PC-9 (cell line): Measurements from ENCODE around the gene ATP5PB. TPM values are rescaled to one million over a fixed set of nuclear protein-coding genes. Genes with fewer than 3 reads are reported as not detected.

ENCODE experiments used
- BruUV-seq: library from RNA; stranded (reverse); fragments of 400-500 nt; replicated peaks from 2 replicates; lab custom pipeline; 2021; lab: Mats Ljungman, UMichigan
- CTCF ChIA-PET: fragments of 300-600 bp; sonication (Branson Sonifier 250); formaldehyde crosslinking; loops from one replicate; lab custom pipeline; 2022; ENCODE audit warnings: antibody characterized with exemption; lab: Charles Lee
- POLR2A ChIA-PET: fragments of 300-600 bp; sonication (Branson Sonifier 250); formaldehyde crosslinking; loops from one replicate; lab custom pipeline; 2022; ENCODE audit warnings: antibody characterized with exemption; ENCODE audit not compliant: unreplicated experiment; lab: Charles Lee
- DNase-seq, 2 experiments: peaks; one replicate each; pipeline versions ENCODE4 v3.0.0 to v3.0.0-alpha.2; 2015 to 2022; ENCODE audit warnings: mixed read lengths in 1 of 2
- H2AFZ ChIP-seq: fragments of 200-600 bp; sonication (generic); 2 replicates; pipeline ENCODE4 v1.8.1; 2017; ENCODE audit warnings: antibody characterized with exemption
- H3F3A ChIP-seq: fragments of 200-600 bp; sonication (generic); 2 replicates; pipeline ENCODE4 v1.8.1; 2017; ENCODE audit warnings: antibody characterized with exemption, mild to moderate bottlenecking, low read depth; ENCODE audit not compliant: insufficient read depth
- H3K27ac ChIP-seq: fragments of 200-600 bp; sonication (generic); 2 replicates; pipeline ENCODE4 v1.6.1; 2016; ENCODE audit warnings: mixed run types
- H3K27me3 ChIP-seq: fragments of 200-600 bp; sonication (generic); 2 replicates; pipeline ENCODE4 v1.6.1; 2016; ENCODE audit warnings: low read depth, mixed run types; ENCODE audit not compliant: insufficient read depth
- H3K36me3 ChIP-seq: fragments of 200-600 bp; sonication (generic); 2 replicates; pipeline ENCODE4 v1.6.1; 2016; ENCODE audit warnings: low read depth, mixed run types
- H3K4me1 ChIP-seq: fragments of 200-600 bp; sonication (generic); replicated peaks from 2 replicates; pipeline ENCODE4 v1.6.1; 2016; ENCODE audit warnings: mixed run types; ENCODE audit not compliant: insufficient read depth
- H3K4me2 ChIP-seq: fragments of 200-600 bp; sonication (generic); 2 replicates; pipeline ENCODE4 v1.6.1; 2017; ENCODE audit warnings: mixed run types
- H3K4me3 ChIP-seq: fragments of 200-600 bp; sonication (generic); 2 replicates; pipeline ENCODE4 v1.6.1; 2016; ENCODE audit warnings: mixed run types
- H3K79me2 ChIP-seq: fragments of 200-600 bp; sonication (generic); 2 replicates; pipeline ENCODE4 v1.6.1; 2017; ENCODE audit warnings: low read depth, mixed run types
- H3K9me2 ChIP-seq: fragments of 200-600 bp; sonication (generic); 2 replicates; pipeline ENCODE4 v1.8.1; 2017; ENCODE audit warnings: mild to moderate bottlenecking; ENCODE audit not compliant: insufficient read depth
- H3K9me3 ChIP-seq: fragments of 200-600 bp; sonication (generic); 2 replicates; pipeline ENCODE4 v1.8.1; 2016; ENCODE audit warnings: low read depth; ENCODE audit not compliant: insufficient read depth
- H4K20me1 ChIP-seq: fragments of 200-600 bp; sonication (generic); 2 replicates; pipeline ENCODE4 v1.8.1; 2017; ENCODE audit not compliant: insufficient read depth
- EZH2 ChIP-seq: fragments of 200-600 bp; sonication (generic); IDR thresholded peaks from 2 replicates; pipeline ENCODE4 v1.8.0; 2017; ENCODE audit warnings: antibody characterized with exemption, low read depth
- intact Hi-C: fragments of 100-400 bp; cut with micrococcal nuclease; formaldehyde crosslinking; loops from one replicate; pipeline ENCODE4 v1.10.0; 2022; ENCODE audit not compliant: unreplicated experiment
- total RNA-seq: library from RNA; stranded (reverse); gene quantifications from 2 replicates; pipeline ENCODE4 v1.2.3, GENCODE V29; 2021
- TF ChIP-seq, protein P1 (sequence below): fragments of 200-600 bp; sonication (generic); conservative IDR thresholded peaks from 2 replicates; pipeline ENCODE4 v1.6.1; 2017; ENCODE audit warnings: mixed run types, antibody characterized with exemption, mild to moderate bottlenecking, moderate library complexity

Gene ATP5PB
- total RNA-seq, 1 experiment from 2014 or later, result 212 TPM

DNA sequence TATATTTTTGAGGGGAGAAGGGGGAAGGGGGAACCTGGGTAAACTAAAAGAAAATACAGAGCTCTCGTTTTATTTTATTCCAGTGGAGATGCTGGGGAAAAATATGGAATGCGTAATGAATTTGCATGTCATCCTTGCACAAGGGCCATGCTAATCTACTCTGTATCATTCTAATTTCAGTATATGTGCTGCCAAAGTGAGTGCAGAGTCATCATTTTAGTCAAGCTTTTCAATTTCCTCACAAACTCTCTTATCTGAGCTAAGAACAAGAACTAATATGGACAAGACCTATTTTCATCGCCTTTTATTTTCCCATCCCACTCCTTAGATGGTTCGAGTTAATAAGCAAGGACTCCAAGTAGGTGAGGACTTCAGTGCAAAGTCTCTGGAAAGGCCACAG lies 41.0 kb downstream of the ATP5PB start:
- CTCF ChIA-PET, result no interaction called here
- H3K4me1 ChIP-seq, result peaks cover 12% of the 10 kb centered on the region; the same call in 1 of the 2 replicates
- no peaks in the 10 kb centered on the region for H4K20me1 ChIP-seq
- BruUV-seq, result no TSS peak
- peaks cover 5% of the 10 kb centered on the region; the same call in 1 of the 2 replicates for H3K9me3 ChIP-seq
- TF ChIP-seq, protein P1, sequence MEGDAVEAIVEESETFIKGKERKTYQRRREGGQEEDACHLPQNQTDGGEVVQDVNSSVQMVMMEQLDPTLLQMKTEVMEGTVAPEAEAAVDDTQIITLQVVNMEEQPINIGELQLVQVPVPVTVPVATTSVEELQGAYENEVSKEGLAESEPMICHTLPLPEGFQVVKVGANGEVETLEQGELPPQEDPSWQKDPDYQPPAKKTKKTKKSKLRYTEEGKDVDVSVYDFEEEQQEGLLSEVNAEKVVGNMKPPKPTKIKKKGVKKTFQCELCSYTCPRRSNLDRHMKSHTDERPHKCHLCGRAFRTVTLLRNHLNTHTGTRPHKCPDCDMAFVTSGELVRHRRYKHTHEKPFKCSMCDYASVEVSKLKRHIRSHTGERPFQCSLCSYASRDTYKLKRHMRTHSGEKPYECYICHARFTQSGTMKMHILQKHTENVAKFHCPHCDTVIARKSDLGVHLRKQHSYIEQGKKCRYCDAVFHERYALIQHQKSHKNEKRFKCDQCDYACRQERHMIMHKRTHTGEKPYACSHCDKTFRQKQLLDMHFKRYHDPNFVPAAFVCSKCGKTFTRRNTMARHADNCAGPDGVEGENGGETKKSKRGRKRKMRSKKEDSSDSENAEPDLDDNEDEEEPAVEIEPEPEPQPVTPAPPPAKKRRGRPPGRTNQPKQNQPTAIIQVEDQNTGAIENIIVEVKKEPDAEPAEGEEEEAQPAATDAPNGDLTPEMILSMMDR, result no peak
- no peak for TF ChIP-seq EZH2
- H3K4me3 ChIP-seq, result no peak overlapping the region
- no peak overlapping the region for H3K4me2 ChIP-seq
- peaks cover 26% of the 10 kb centered on the region for H3K27me3 ChIP-seq
- no peak overlapping the region for H2AFZ ChIP-seq
- no peak overlapping the region for H3K27ac ChIP-seq
- H3K79me2 ChIP-seq, result no peaks in the 10 kb centered on the region
- no peak for DNase-seq
- POLR2A ChIA-PET, result interaction anchor here (0.5 kb wide), 1 partner anchor 51 kb away, joined by 8 read pairs; no protein-coding TSS in a partner anchor
- no peaks in the 10 kb centered on the region for H3K36me3 ChIP-seq
- peaks cover 1% of the 10 kb centered on the region; the same call in 1 of the 2 replicates for H3K9me2 ChIP-seq
- intact Hi-C loops, result no loop called here
- H3F3A ChIP-seq, result no peaks in the 10 kb centered on the region

DNA sequence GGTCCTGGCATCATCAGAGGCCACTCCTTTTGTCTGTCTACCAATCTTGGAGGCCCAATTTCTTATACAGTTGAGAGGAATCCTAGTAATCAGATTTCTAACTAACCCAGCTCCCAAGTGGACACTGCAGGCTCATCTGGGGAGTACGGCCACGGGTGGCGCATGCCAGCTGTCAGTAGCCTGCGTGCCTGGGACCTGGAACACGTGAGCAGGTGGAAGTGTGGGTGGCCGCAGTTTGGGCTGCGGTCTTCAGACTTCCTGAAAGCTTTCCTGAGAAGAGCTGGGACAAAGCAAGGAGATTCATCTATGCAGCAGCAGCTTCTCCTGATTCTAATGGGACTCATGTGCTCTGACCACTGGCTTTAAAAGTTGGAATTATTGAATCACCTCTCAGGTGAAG lies 41.8 kb downstream of the ATP5PB start:
- peaks cover 5% of the 10 kb centered on the region; the same call in 1 of the 2 replicates for H3K9me3 ChIP-seq
- H3K4me1 ChIP-seq, result peaks cover 11% of the 10 kb centered on the region; the same call in 1 of the 2 replicates
- H3K4me2 ChIP-seq, result no peak overlapping the region
- intact Hi-C loops, result no loop called here
- H3F3A ChIP-seq, result no peaks in the 10 kb centered on the region
- H2AFZ ChIP-seq, result no peak overlapping the region
- H3K9me2 ChIP-seq, result peaks cover 4% of the 10 kb centered on the region; the same call in 1 of the 2 replicates
- POLR2A ChIA-PET, result no interaction called here
- H3K4me3 ChIP-seq, result no peak overlapping the region
- no peaks in the 10 kb centered on the region for H4K20me1 ChIP-seq
- H3K79me2 ChIP-seq, result no peaks in the 10 kb centered on the region
- CTCF ChIA-PET, result no interaction called here
- peaks cover 28% of the 10 kb centered on the region for H3K27me3 ChIP-seq
- no peak for TF ChIP-seq EZH2
- TF ChIP-seq, protein P1, result no peak
- no peaks in the 10 kb centered on the region for H3K36me3 ChIP-seq
- no TSS peak for BruUV-seq
- DNase-seq, result no peak
- H3K27ac ChIP-seq, result no peak overlapping the region

DNA sequence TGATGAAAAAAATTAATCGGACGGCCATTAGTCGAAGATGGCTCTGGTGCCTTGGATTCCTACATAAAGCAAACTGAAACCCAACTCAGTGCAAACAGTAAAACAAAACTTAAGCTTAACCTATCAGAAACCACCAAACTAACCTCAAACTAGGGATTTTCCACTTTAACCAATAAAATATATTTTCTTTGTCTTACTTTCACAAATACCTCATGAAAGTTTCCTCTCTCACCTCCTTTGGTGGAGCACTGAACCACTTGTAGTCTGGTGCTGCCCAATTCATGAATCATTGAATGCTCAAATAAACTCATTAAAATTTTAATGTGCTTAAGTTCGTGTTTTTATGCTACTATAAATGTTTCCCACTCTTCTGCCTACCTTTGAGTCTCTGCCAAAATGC lies 47.1 kb downstream of the ATP5PB start:
- no peaks in the 10 kb centered on the region for H3F3A ChIP-seq
- H3K36me3 ChIP-seq, result no peaks in the 10 kb centered on the region
- H3K9me3 ChIP-seq, result peaks cover 5% of the 10 kb centered on the region; the same call in 1 of the 2 replicates
- intact Hi-C loops, result no loop called here
- no peak overlapping the region for H2AFZ ChIP-seq
- no peaks in the 10 kb centered on the region for H3K79me2 ChIP-seq
- no peak for DNase-seq
- H4K20me1 ChIP-seq, result no peaks in the 10 kb centered on the region
- no peak overlapping the region for H3K4me3 ChIP-seq
- H3K27ac ChIP-seq, result no peak overlapping the region
- H3K27me3 ChIP-seq, result peaks cover 40% of the 10 kb centered on the region
- no peak overlapping the region for H3K4me2 ChIP-seq
- TF ChIP-seq, protein P1, result no peak
- TF ChIP-seq EZH2, result no peak
- no TSS peak for BruUV-seq
- POLR2A ChIA-PET, result no interaction called here
- no peaks in the 10 kb centered on the region for H3K4me1 ChIP-seq
- CTCF ChIA-PET, result no interaction called here
- peaks cover 4% of the 10 kb centered on the region; the same call in 1 of the 2 replicates for H3K9me2 ChIP-seq
